Duodenal mucosa (tissue), 2 donors: ENCODE data around the gene PKD1L1.
"Not testable (repeated sequence)": the region's sequence is repeated elsewhere in the genome, so short reads cannot be mapped to it uniquely, and the experiment has no call there.

ENCODE experiments used
- H3K27ac ChIP-seq: one replicate; pipeline ENCODE4 v1.7.0; 2013; ENCODE audit warnings: low read depth, low read length
- H3K27me3 ChIP-seq, 2 donors: one replicate each; pipeline ENCODE4 v1.7.0; 2013; ENCODE audit warnings: low read length in 2 of 2, control low read depth in 1 of 2; ENCODE audit not compliant: insufficient read depth in 2 of 2, control insufficient read depth in 1 of 2
- H3K36me3 ChIP-seq, 2 donors: one replicate each; pipeline ENCODE4 v1.7.0; 2013; ENCODE audit warnings: low read length in 2 of 2, control low read depth in 1 of 2; ENCODE audit not compliant: insufficient read depth in 2 of 2, control insufficient read depth in 1 of 2
- H3K4me1 ChIP-seq, 2 donors: one replicate each; pipeline ENCODE4 v1.7.0; 2013; ENCODE audit warnings: low read length in 2 of 2, control low read depth in 1 of 2; ENCODE audit not compliant: insufficient read depth in 2 of 2, control insufficient read depth in 1 of 2
- H3K4me3 ChIP-seq, 2 donors: one replicate each; pipeline ENCODE4 v1.7.0; 2013; ENCODE audit warnings: low read length in 2 of 2, low read depth in 1 of 2
- H3K9ac ChIP-seq, 2 donors: one replicate each; pipeline ENCODE4 v1.7.0; 2013; ENCODE audit warnings: low read length in 2 of 2, low read depth in 1 of 2
- H3K9me3 ChIP-seq, 2 donors: one replicate each; pipeline ENCODE4 v1.7.0; 2013; ENCODE audit warnings: low read length in 2 of 2, control low read depth in 1 of 2; ENCODE audit not compliant: control insufficient read depth in 1 of 2

Gene PKD1L1

GRCh38 chr7:47980648-47981047 lies 32.4 kb upstream of the PKD1L1 start:
- not testable (repeated sequence) for H3K27me3 ChIP-seq, H3K9ac ChIP-seq, H3K9me3 ChIP-seq, H3K4me3 ChIP-seq, H3K27ac ChIP-seq
- peaks cover 6 to 24% of the 10 kb centered on the region in 2 donors for H3K36me3 ChIP-seq
- H3K4me1 ChIP-seq: peaks cover 10 to 11% of the 10 kb centered on the region in 2 donors

- no peak overlapping the region for H3K9ac ChIP-seq
- H3K27me3 ChIP-seq: no peaks in the 10 kb centered on the region
- H3K36me3 ChIP-seq: peaks cover 6 to 31% of the 10 kb centered on the region in 2 donors
- peaks cover 10 to 11% of the 10 kb centered on the region in 2 donors for H3K4me1 ChIP-seq
- H3K27ac ChIP-seq: no peak overlapping the region
- peak overlapping the region; percentile 87 to 99 for H3K4me3 ChIP-seq
- H3K9me3 ChIP-seq: no peaks in the 10 kb centered on the region
Observed at GRCh38 chr7:47979832-47980181, 31.5 kb upstream of the PKD1L1 start.

- peak within 1 kb of the TSS; percentile 87 to 99 for H3K4me3 ChIP-seq
- H3K27me3 ChIP-seq: no peaks in the 10 kb centered on the region
- peaks cover 10 to 37% of the 10 kb centered on the region in 2 donors for H3K36me3 ChIP-seq
- H3K9ac ChIP-seq: peak within 1 kb of the TSS; percentile 77 to 95
- no peaks in the 10 kb centered on the region for H3K9me3 ChIP-seq
- peaks cover 10 to 11% of the 10 kb centered on the region in 2 donors for H3K4me1 ChIP-seq
- H3K27ac ChIP-seq: peak within 1 kb of the TSS; percentile 91
Observed at GRCh38 chr7:47979145-47979831, 31.0 kb upstream of the PKD1L1 start, which contains the start of gene HUS1. HUS1 (minus strand) TSS chr7:47979615; CDS start chr7:47979519, 96 bp downstream.

GRCh38 chr7:47978790-47979144 lies 30.5 kb upstream of the PKD1L1 start:
- peak overlapping the region; percentile 87 to 99 for H3K4me3 ChIP-seq
- peaks cover 10 to 11% of the 10 kb centered on the region in 2 donors for H3K4me1 ChIP-seq
- no peaks in the 10 kb centered on the region for H3K9me3 ChIP-seq
- peaks cover 15 to 42% of the 10 kb centered on the region in 2 donors for H3K36me3 ChIP-seq
- H3K9ac ChIP-seq: peak overlapping the region; percentile 77 to 95
- no peaks in the 10 kb centered on the region for H3K27me3 ChIP-seq
- no peak overlapping the region for H3K27ac ChIP-seq

GRCh38 chr7:47973739-47974138 lies 25.5 kb upstream of the PKD1L1 start:
- peaks cover 31 to 62% of the 10 kb centered on the region in 2 donors for H3K36me3 ChIP-seq
- H3K27ac ChIP-seq: no peak overlapping the region
- H3K4me3 ChIP-seq: no peak overlapping the region
- peaks cover 25 to 31% of the 10 kb centered on the region in 2 donors for H3K4me1 ChIP-seq
- H3K27me3 ChIP-seq: no peaks in the 10 kb centered on the region
- no peak overlapping the region for H3K9ac ChIP-seq
- H3K9me3 ChIP-seq: no peaks in the 10 kb centered on the region

GRCh38 chr7:47970761-47971160 lies 22.5 kb upstream of the PKD1L1 start:
- Histone ChIP-seq H3K4me3 (no peak overlapping the region), H3K4me1 (peaks cover 18 to 23% of the 10 kb centered on the region in 2 donors), H3K36me3 (peaks cover 52 to 69% of the 10 kb centered on the region in 2 donors), H3K27ac (peak overlapping the region; percentile 45), H3K9me3 (no peaks in the 10 kb centered on the region), H3K9ac (no peak overlapping the region), H3K27me3 (no peaks in the 10 kb centered on the region)

- H3K9me3 ChIP-seq: no peaks in the 10 kb centered on the region
- peak overlapping the region; percentile 13 for H3K27ac ChIP-seq
- H3K36me3 ChIP-seq: peaks cover 60 to 70% of the 10 kb centered on the region in 2 donors
- H3K4me3 ChIP-seq: no peak overlapping the region
- H3K4me1 ChIP-seq: peaks cover 18 to 23% of the 10 kb centered on the region in 2 donors
- H3K9ac ChIP-seq: no peak overlapping the region
- no peaks in the 10 kb centered on the region for H3K27me3 ChIP-seq
Observed at GRCh38 chr7:47968847-47969774, 20.8 kb upstream of the PKD1L1 start.

- Histone ChIP-seq H3K27me3 (no peaks in the 10 kb centered on the region), H3K36me3 (peaks cover 53 to 69% of the 10 kb centered on the region in 2 donors), H3K4me1 (peaks cover 19 to 24% of the 10 kb centered on the region in 2 donors), H3K27ac (no peak overlapping the region), H3K9ac (no peak overlapping the region), H3K9me3 (no peaks in the 10 kb centered on the region), H3K4me3 (no peak overlapping the region)
Observed at GRCh38 chr7:47967708-47968107, 19.4 kb upstream of the PKD1L1 start.

- Histone ChIP-seq H3K9me3 (no peaks in the 10 kb centered on the region), H3K27me3 (no peaks in the 10 kb centered on the region), H3K4me1 (peaks cover 23 to 27% of the 10 kb centered on the region in 2 donors), H3K36me3 (peaks cover 48 to 71% of the 10 kb centered on the region in 2 donors), H3K4me3 (no peak overlapping the region), H3K9ac (no peak overlapping the region), H3K27ac (no peak overlapping the region)
Observed at GRCh38 chr7:47967123-47967522, 18.9 kb upstream of the PKD1L1 start.

- Histone ChIP-seq H3K9me3 (no peaks in the 10 kb centered on the region), H3K4me3 (no peak overlapping the region), H3K27me3 (no peaks in the 10 kb centered on the region), H3K27ac (no peak overlapping the region), H3K9ac (no peak overlapping the region), H3K4me1 (peaks cover 13 to 16% of the 10 kb centered on the region in 2 donors), H3K36me3 (peaks cover 48 to 81% of the 10 kb centered on the region in 2 donors)
Observed at GRCh38 chr7:47965456-47965855, 17.2 kb upstream of the PKD1L1 start.
